T follicular helper cell (primary cell): ENCODE results near the gene PABPC1L.

ENCODE experiments used
- DNase-seq: peaks from one replicate; pipeline ENCODE4 v3.0.0-alpha.2; 2020; ENCODE audit warnings: low read depth

PABPC1L gene

GRCh38 chr20:44942264-44942973 is 32.6 kb downstream of the PABPC1L start:
- no peak for DNase-seq

- DNase-seq, result no peak
Observed at GRCh38 chr20:44943828-44944227, 34.0 kb downstream of the PABPC1L start.

GRCh38 chr20:44945261-44945660 is 35.4 kb downstream of the PABPC1L start:
- no peak for DNase-seq

GRCh38 chr20:44946271-44946852 is 36.5 kb downstream of the PABPC1L start:
- no peak for DNase-seq

- DNase-seq, result no peak
Observed at GRCh38 chr20:44948107-44948506, 38.2 kb downstream of the PABPC1L start.

- no peak for DNase-seq
Observed at GRCh38 chr20:44948513-44948912, 38.7 kb downstream of the PABPC1L start.

- no peak for DNase-seq
Observed at GRCh38 chr20:44950368-44950767, 40.5 kb downstream of the PABPC1L start.

- no peak for DNase-seq
Observed at GRCh38 chr20:44952731-44953130, 42.9 kb downstream of the PABPC1L start.

- no peak for DNase-seq
Observed at GRCh38 chr20:44954211-44954610, 44.4 kb downstream of the PABPC1L start.

- no peak for DNase-seq
Observed at GRCh38 chr20:44955270-44955669, 45.4 kb downstream of the PABPC1L start.

- no peak for DNase-seq
Observed at GRCh38 chr20:44956410-44956809, 46.5 kb downstream of the PABPC1L start.

- DNase-seq, result no peak
Observed at GRCh38 chr20:44958276-44958675, 48.4 kb downstream of the PABPC1L start.

- DNase-seq, result no peak
Observed at GRCh38 chr20:44959082-44959637, 49.3 kb downstream of the PABPC1L start.

GRCh38 chr20:44959638-44960102 is 49.8 kb downstream of the PABPC1L start:
- DNase-seq, result peak; percentile 33

GRCh38 chr20:44960103-44960852 is 50.4 kb downstream of the PABPC1L start, which contains the start of gene TOMM34:
Gene TOMM34 (minus strand): TSS chr20:44960397. CDS start chr20:44960333, 64 bp downstream.
- DNase-seq, result peak; percentile 91

- DNase-seq, result no peak
Observed at GRCh38 chr20:44961011-44961869, 51.4 kb downstream of the PABPC1L start.

GRCh38 chr20:44961870-44962267 is 52.0 kb downstream of the PABPC1L start:
- no peak for DNase-seq

GRCh38 chr20:44962483-44962882 is 52.6 kb downstream of the PABPC1L start:
- DNase-seq, result no peak

GRCh38 chr20:44963325-44964215 is 53.7 kb downstream of the PABPC1L start:
- DNase-seq, result no peak

GRCh38 chr20:44965651-44966029 is 55.8 kb downstream of the PABPC1L start:
- DNase-seq, result no peak
